Measurements from ENCODE around the gene MPL.

DNA sequence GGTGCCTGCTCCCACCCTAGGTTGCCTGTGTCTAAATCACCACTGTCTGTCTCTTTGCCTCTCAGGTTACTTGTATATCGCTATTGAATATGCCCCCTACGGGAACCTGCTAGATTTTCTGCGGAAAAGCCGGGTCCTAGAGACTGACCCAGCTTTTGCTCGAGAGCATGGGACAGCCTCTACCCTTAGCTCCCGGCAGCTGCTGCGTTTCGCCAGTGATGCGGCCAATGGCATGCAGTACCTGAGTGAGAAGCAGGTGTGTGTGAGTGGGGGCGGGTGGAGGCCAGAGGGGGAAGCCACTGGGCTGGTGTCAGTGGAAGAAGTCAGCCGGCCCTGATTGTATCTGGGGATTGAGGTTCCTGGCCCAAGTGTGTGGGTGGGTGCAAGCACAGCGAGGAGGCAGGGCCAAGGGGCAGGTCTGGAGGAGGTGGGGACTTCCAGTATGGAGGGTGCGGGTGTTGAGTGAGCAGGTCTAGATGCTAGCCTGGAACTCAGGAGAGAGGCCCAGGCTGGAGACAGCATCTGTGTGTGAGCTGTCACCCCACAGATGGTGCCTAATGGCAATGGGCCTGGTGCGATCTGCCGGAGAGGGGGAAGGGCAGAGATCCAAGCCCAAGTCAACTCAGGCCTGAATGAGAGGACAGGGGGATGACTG, 19.7 kb upstream of the MPL start:
- TF ChIP-seq, protein P1, sequence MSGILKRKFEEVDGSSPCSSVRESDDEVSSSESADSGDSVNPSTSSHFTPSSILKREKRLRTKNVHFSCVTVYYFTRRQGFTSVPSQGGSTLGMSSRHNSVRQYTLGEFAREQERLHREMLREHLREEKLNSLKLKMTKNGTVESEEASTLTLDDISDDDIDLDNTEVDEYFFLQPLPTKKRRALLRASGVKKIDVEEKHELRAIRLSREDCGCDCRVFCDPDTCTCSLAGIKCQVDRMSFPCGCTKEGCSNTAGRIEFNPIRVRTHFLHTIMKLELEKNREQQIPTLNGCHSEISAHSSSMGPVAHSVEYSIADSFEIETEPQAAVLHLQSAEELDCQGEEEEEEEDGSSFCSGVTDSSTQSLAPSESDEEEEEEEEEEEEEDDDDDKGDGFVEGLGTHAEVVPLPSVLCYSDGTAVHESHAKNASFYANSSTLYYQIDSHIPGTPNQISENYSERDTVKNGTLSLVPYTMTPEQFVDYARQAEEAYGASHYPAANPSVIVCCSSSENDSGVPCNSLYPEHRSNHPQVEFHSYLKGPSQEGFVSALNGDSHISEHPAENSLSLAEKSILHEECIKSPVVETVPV (CRISPR knock-in tag; IDR thresholded peaks at IDR 0.05): no peak
- TF ChIP-seq ZFP3 (CRISPR knock-in tag; IDR thresholded peaks at IDR 0.05): no peak

Measured in SK-N-SH treated with all-trans-retinoic acid at 6 μM for 48 hours (cell line).